Common myeloid progenitor, CD34-positive (primary cell): ENCODE results near the gene SF3A1.
A peak's percentile ranks its signal among the peaks of the same experiment; 100 is the strongest.

Experiments
- CTCF ChIA-PET: fragments of 350-600 bp; sonication (Branson Sonifier 250); formaldehyde crosslinking; loops from one replicate; lab custom pipeline; 2021; ENCODE audit warnings: antibody characterized with exemption; lab: Charles Lee
- POLR2A ChIA-PET: fragments of 350-600 bp; sonication (Branson Sonifier 250); formaldehyde crosslinking; loops from one replicate; lab custom pipeline; 2021; ENCODE audit warnings: antibody characterized with exemption; lab: Charles Lee
- DNase-seq, 3 donors: peaks; one replicate each; pipeline versions ENCODE4 v3.0.0 to v3.0.0-alpha.2; 2013
- H3K27ac ChIP-seq, 2 experiments: 1 replicate in 1 of 2; 2 replicates in 1 of 2; pipeline ENCODE4 v1.7.0; 2013; ENCODE audit warnings: inconsistent platforms in 2 of 2, low read length in 2 of 2, mild to moderate bottlenecking in 2 of 2, low read depth in 1 of 2, moderate library complexity in 1 of 2; ENCODE audit not compliant: severe bottlenecking in 2 of 2, insufficient read depth in 1 of 2, poor library complexity in 1 of 2
- H3K27me3 ChIP-seq, 5 experiments: replicated peaks in 2 of 5; 1 replicate in 3 of 5; 2 replicates in 2 of 5; pipeline versions ENCODE4 v1.6.1 to v1.7.0; 2013; ENCODE audit warnings: low read length in 4 of 5, mild to moderate bottlenecking in 2 of 5, moderate library complexity in 2 of 5, inconsistent platforms in 1 of 5; ENCODE audit not compliant: insufficient read depth in 5 of 5, control insufficient read depth in 4 of 5
- H3K36me3 ChIP-seq, 4 experiments: 1 replicate in 2 of 4; 2 replicates in 2 of 4; pipeline versions ENCODE4 v1.6.1 to v1.7.0; 2013; ENCODE audit warnings: low read length in 3 of 4, control low read depth in 1 of 4, mild to moderate bottlenecking in 1 of 4; ENCODE audit not compliant: control insufficient read depth in 4 of 4, insufficient read depth in 4 of 4
- H3K4me1 ChIP-seq, 4 experiments: 1 replicate in 3 of 4; 2 replicates in 1 of 4; pipeline versions ENCODE4 v1.6.1 to v1.7.1; 2013; ENCODE audit warnings: low read length in 3 of 4, mild to moderate bottlenecking in 3 of 4, control low read depth in 1 of 4, inconsistent platforms in 1 of 4, moderate library complexity in 1 of 4; ENCODE audit not compliant: control insufficient read depth in 4 of 4, insufficient read depth in 4 of 4; ENCODE audit errors: control extremely low read depth in 1 of 4
- H3K4me3 ChIP-seq, 7 experiments: 1 replicate in 4 of 7; 2 replicates in 3 of 7; pipeline versions ENCODE4 v1.5.1 to v1.7.0; 2013; ENCODE audit warnings: mild to moderate bottlenecking in 7 of 7, low read length in 6 of 7, moderate library complexity in 6 of 7, inconsistent platforms in 2 of 7, low read depth in 2 of 7, control low read depth in 1 of 7; ENCODE audit not compliant: insufficient read depth in 4 of 7, control insufficient read depth in 1 of 7; ENCODE audit errors: extremely low read depth in 1 of 7
- H3K9me3 ChIP-seq, 5 experiments: 1 replicate in 4 of 5; 2 replicates in 1 of 5; pipeline versions ENCODE4 v1.6.1 to v1.7.1; 2013; ENCODE audit warnings: low read length in 4 of 5, mild to moderate bottlenecking in 2 of 5, inconsistent platforms in 1 of 5, low read depth in 1 of 5, moderate library complexity in 1 of 5; ENCODE audit not compliant: control insufficient read depth in 4 of 5, insufficient read depth in 2 of 5; ENCODE audit errors: control extremely low read depth in 1 of 5
- WGBS: methylation state at CpG from one replicate; pipeline ENCODE4 v1.1.5; 2013; ENCODE audit not compliant: insufficient coverage; 5-methylcytosine and 5-hydroxymethylcytosine counted together

Gene SF3A1

DNA sequence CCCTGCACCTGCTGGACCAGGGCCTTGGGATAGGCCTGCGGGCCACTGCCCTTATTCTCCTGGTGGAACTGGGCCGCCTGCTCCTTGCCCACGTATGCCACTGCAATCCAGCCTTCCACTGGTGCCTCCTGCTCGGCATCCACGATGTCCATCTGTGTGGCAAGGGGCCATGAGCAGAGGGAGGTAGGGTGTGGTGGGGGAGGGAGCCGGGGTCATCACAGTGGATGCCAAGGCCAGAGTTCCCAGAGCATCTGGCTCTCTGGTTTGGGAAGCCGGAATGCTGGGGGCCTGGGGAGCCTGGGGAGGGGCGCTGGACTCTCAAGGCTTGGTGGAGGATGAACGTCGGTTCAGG lies 29.9 kb upstream of the SF3A1 start:
- WGBS, result 31% methylated on average over 5 of the region's 10 CpGs
- POLR2A ChIA-PET, result no interaction called here
- peak overlapping the region in 1 of 2 experiments; percentile 34 for H3K27ac ChIP-seq

DNA sequence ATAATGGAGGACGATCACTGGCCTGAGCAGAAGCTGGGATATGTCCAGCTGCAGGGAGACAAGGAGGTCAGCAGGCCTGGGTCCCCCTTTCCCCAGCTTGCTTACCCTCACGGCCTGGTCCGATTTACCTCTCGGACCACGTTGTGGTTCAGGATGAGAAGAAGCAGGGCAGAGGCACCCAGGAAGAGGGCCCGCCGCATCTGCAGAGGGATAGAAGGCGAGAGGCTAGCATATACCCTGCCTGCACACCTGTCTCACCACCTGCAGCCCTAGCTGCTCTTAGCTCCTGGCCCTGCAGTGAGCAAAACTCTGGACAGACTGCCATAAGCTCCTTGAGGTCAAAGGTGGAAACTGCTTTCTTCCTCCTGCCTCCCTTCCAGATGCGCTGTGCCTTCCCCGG lies 29.2 kb upstream of the SF3A1 start:
- Histone ChIP-seq H3K9me3 (no peaks in the 10 kb centered on the region), H3K27ac (no peak overlapping the region), H3K27me3 (no peaks in the 10 kb centered on the region), H3K36me3 (peaks cover 0 to 20% (median 9%) of the 10 kb centered on the region in 4 experiments), H3K4me3 (no peak overlapping the region), H3K4me1 (peaks cover 0 to 12% (median 10%) of the 10 kb centered on the region in 4 experiments)
- POLR2A ChIA-PET, result no interaction called here
- WGBS, result 94% methylated on average over 10 of the region's 10 CpGs
- no peak for DNase-seq
- CTCF ChIA-PET, result interaction anchor here (0.7 to 2.3 kb wide), 15 partner anchors 12 to 130 kb away, joined by 3 to 25 read pairs (median 4); partner anchors contain the start of genes CASTOR1, CCDC157 and SF3A1

More for the DNA sequence above, 29.9 kb upstream of the SF3A1 start:
- no peak for DNase-seq
- CTCF ChIA-PET, result interaction anchor here (1.1 to 2.3 kb wide), 9 partner anchors 11 to 131 kb away, joined by 3 to 25 read pairs (median 5); partner anchors contain the start of genes CASTOR1, CCDC157 and SF3A1
- peaks cover 2 to 12% (median 10%) of the 10 kb centered on the region in 4 experiments for H3K4me1 ChIP-seq
- H3K36me3 ChIP-seq, result peaks cover 0 to 15% (median 9%) of the 10 kb centered on the region in 4 experiments
- no peaks in the 10 kb centered on the region for H3K27me3 ChIP-seq
- H3K4me3 ChIP-seq, result peak overlapping the region; percentile 9 to 75 (median 57)
- no peaks in the 10 kb centered on the region for H3K9me3 ChIP-seq

DNA sequence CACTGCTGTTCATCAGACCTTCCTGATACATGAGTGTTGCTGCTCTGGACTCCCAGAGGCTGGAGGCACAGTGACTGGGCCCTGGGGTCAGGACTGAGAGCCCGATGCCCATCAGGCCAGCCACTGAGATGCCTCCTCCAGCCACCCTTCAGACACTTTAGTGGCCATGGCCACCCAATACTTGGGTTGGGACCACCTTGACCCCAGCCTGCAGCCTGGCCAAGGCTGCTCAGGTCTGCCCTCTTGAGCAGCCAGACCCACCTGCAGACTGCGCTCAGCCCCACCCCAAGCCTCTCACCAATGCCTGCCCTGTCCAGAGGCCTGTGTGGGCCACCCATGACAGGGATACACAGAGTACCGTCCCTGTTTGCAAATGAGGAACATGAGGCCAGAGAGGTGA lies 26.4 kb upstream of the SF3A1 start:
- ChIA-PET POLR2A (no interaction called here), CTCF (interaction anchor here (1.0 to 2.5 kb wide), 5 partner anchors 9 to 120 kb away, joined by 3 to 14 read pairs (median 3); no protein-coding TSS in a partner anchor)
- Histone ChIP-seq H3K27ac (no peak overlapping the region), H3K9me3 (no peaks in the 10 kb centered on the region), H3K27me3 (no peaks in the 10 kb centered on the region), H3K4me1 (peaks cover 0 to 12% (median 10%) of the 10 kb centered on the region in 4 experiments), H3K36me3 (peaks cover 4 to 33% (median 11%) of the 10 kb centered on the region in 4 experiments), H3K4me3 (no peak overlapping the region)
- 82% methylated on average over 3 of the region's 3 CpGs for WGBS
- DNase-seq, result no peak

DNA sequence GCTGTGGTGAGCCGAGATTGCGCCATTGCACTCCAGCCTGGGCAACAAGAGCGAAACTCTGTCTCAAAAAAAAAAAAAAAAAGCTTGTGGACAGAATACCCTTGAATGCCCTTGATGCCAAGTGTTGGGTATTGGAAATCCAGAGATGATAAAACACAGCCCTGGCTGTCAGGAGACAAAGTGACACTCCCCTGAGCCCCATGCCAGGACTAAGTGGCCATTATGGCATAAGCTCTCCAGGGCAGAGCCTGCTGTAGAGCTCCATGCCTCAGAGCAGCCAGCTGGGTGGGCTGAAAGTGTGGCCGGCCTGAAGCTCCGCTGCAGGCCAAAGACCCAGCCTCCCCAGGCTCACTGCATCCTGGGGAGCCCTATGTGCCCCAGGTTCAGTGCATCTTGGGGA lies 25.6 kb upstream of the SF3A1 start:
- CTCF ChIA-PET, result interaction anchor here (0.6 to 2.5 kb wide), 5 partner anchors 10 to 303 kb away, joined by 3 to 14 read pairs (median 4); no protein-coding TSS in a partner anchor
- POLR2A ChIA-PET, result no interaction called here
- no peak for DNase-seq
- peaks cover 0 to 9% (median 7%) of the 10 kb centered on the region in 4 experiments for H3K4me1 ChIP-seq
- H3K27ac ChIP-seq, result no peak overlapping the region
- H3K36me3 ChIP-seq, result peaks cover 4 to 38% (median 16%) of the 10 kb centered on the region in 4 experiments
- no peak overlapping the region for H3K4me3 ChIP-seq
- no peaks in the 10 kb centered on the region for H3K9me3 ChIP-seq
- H3K27me3 ChIP-seq, result no peaks in the 10 kb centered on the region
- 100% methylated on average over 3 of the region's 5 CpGs for WGBS

- CTCF ChIA-PET, result interaction anchor here (1.4 to 2.6 kb wide), 2 partner anchors 57 to 93 kb away, joined by 3 to 17 read pairs; partner anchors contain the start of gene CASTOR1
- H3K27me3 ChIP-seq, result no peaks in the 10 kb centered on the region
- no peaks in the 10 kb centered on the region for H3K9me3 ChIP-seq
- 94% methylated on average over 11 of the region's 12 CpGs for WGBS
- no peak overlapping the region for H3K27ac ChIP-seq
- peaks cover 0 to 3% (median under 1%) of the 10 kb centered on the region in 4 experiments for H3K4me1 ChIP-seq
- H3K4me3 ChIP-seq, result no peak overlapping the region
- DNase-seq, result no peak
- POLR2A ChIA-PET, result no interaction called here
- H3K36me3 ChIP-seq, result peaks cover 4 to 39% (median 16%) of the 10 kb centered on the region in 4 experiments
Observed at GRCh38 chr22:30381264-30381663, 24.6 kb upstream of the SF3A1 start.

- no peaks in the 10 kb centered on the region for H3K27me3 ChIP-seq
- no peak for DNase-seq
- CTCF ChIA-PET, result interaction anchor here (0.7 to 2.6 kb wide), 4 partner anchors 10 to 159 kb away, joined by 3 to 17 read pairs (median 6); partner anchors contain the start of gene CASTOR1
- peaks cover 4 to 44% (median 16%) of the 10 kb centered on the region in 4 experiments for H3K36me3 ChIP-seq
- POLR2A ChIA-PET, result no interaction called here
- no peaks in the 10 kb centered on the region for H3K4me1 ChIP-seq
- 98% methylated on average over 13 of the region's 20 CpGs for WGBS
- no peak overlapping the region for H3K27ac ChIP-seq
- H3K9me3 ChIP-seq, result no peaks in the 10 kb centered on the region
- no peak overlapping the region for H3K4me3 ChIP-seq
Observed at GRCh38 chr22:30380011-30380410, 23.3 kb upstream of the SF3A1 start.

DNA sequence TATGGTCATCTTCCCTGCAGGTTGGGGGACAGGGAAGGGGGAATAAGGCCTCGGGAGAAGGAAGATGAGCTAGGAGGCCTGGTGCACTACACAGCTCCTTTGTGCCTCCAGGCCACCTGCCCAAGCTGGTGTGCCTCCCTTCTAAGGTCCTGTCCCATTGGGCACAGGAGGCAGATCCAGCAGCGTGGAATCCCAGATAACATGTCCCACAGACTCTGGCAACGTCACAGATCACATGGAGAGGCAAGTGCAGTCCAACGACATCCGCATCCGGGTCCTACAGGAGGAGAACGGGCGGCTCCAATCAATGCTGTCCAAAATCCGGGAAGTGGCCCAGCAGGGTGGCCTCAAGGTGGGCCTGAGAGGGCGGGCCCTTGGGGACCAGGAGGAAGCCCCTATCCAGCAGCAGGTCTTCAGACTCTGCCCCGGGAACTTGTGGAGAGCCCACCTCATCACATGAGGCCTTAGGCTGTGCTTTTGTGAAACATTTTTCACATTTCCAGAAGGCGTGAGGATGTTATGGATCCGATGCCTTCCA lies 18.7 kb upstream of the SF3A1 start:
- H3K27ac ChIP-seq, result no peak overlapping the region
- peaks cover under 1 to 19% (median 7%) of the 10 kb centered on the region in 4 experiments for H3K36me3 ChIP-seq
- peaks cover 0 to 5% (median under 1%) of the 10 kb centered on the region in 4 experiments for H3K4me1 ChIP-seq
- H3K27me3 ChIP-seq, result no peaks in the 10 kb centered on the region
- CTCF ChIA-PET, result interaction anchor here (2.5 kb wide), 1 partner anchor 10 kb away, joined by 7 read pairs; no protein-coding TSS in a partner anchor
- POLR2A ChIA-PET, result no interaction called here
- 97% methylated on average over 12 of the region's 13 CpGs for WGBS
- no peak overlapping the region for H3K4me3 ChIP-seq
- no peak for DNase-seq
- no peaks in the 10 kb centered on the region for H3K9me3 ChIP-seq
